ENCODE results near the gene BRD4.

GRCh38 chr19:15238639-15239155, 93.6 kb downstream of the BRD4 start:
- TF ChIP-seq, protein P1, sequence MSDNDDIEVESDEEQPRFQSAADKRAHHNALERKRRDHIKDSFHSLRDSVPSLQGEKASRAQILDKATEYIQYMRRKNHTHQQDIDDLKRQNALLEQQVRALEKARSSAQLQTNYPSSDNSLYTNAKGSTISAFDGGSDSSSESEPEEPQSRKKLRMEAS (IDR thresholded peaks at IDR 0.05) = no peak
- TF ChIP-seq TEAD4 (IDR thresholded peaks at IDR 0.05) (no peak), NFIC (IDR thresholded peaks at IDR 0.05) (no peak), CEBPB (IDR thresholded peaks at IDR 0.05) (no peak), TAF1 (IDR thresholded peaks at IDR 0.05; ENCODE audit: low read depth) (no peak), TCF12 (IDR thresholded peaks at IDR 0.05; ENCODE audit: low read depth) (no peak), EGR1 (IDR thresholded peaks at IDR 0.05) (no peak)
- TF ChIP-seq, protein P2, sequence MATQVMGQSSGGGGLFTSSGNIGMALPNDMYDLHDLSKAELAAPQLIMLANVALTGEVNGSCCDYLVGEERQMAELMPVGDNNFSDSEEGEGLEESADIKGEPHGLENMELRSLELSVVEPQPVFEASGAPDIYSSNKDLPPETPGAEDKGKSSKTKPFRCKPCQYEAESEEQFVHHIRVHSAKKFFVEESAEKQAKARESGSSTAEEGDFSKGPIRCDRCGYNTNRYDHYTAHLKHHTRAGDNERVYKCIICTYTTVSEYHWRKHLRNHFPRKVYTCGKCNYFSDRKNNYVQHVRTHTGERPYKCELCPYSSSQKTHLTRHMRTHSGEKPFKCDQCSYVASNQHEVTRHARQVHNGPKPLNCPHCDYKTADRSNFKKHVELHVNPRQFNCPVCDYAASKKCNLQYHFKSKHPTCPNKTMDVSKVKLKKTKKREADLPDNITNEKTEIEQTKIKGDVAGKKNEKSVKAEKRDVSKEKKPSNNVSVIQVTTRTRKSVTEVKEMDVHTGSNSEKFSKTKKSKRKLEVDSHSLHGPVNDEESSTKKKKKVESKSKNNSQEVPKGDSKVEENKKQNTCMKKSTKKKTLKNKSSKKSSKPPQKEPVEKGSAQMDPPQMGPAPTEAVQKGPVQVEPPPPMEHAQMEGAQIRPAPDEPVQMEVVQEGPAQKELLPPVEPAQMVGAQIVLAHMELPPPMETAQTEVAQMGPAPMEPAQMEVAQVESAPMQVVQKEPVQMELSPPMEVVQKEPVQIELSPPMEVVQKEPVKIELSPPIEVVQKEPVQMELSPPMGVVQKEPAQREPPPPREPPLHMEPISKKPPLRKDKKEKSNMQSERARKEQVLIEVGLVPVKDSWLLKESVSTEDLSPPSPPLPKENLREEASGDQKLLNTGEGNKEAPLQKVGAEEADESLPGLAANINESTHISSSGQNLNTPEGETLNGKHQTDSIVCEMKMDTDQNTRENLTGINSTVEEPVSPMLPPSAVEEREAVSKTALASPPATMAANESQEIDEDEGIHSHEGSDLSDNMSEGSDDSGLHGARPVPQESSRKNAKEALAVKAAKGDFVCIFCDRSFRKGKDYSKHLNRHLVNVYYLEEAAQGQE (IDR thresholded peaks at IDR 0.05; ENCODE audit: low read depth) = no peak
